Measurements from ENCODE around the gene SLC39A1. TPM values are rescaled to one million over a fixed set of nuclear protein-coding genes. Genes with fewer than 3 reads are reported as not detected.

SLC39A1 gene
- total RNA-seq, 2 experiments from 2014 or later = 40.3 to 42.2 TPM

GRCh38 chr1:153967107-153967999 lies 4.0 kb upstream of the SLC39A1 start, which contains the start of gene CREB3L4:
CREB3L4 (plus strand) TSS chr1:153967902; CDS start chr1:153968526, 624 bp downstream.
- H3K9me3 Mint-ChIP-seq = no peaks in the 10 kb centered on the region
- peak within 1 kb of the TSS; percentile 94 for H3K27ac Mint-ChIP-seq
- H3K4me1 Mint-ChIP-seq (ENCODE audit: low read depth) = peaks cover 32% of the 10 kb centered on the region
- CTCF ChIA-PET = interaction anchor here (0.8 to 6.7 kb wide), 13 partner anchors 9 to 533 kb away, joined by 3 to 56 read pairs (median 3); partner anchors contain the start of genes CRTC2, DENND4B, GATAD2B and JTB
- no peaks in the 10 kb centered on the region for H3K27me3 Mint-ChIP-seq
- POLR2A ChIA-PET = interaction anchor here (1.0 to 13.9 kb wide), 13 partner anchors 8 to 333 kb away, joined by 3 to 237 read pairs (median 12); partner anchors contain the start of genes CRTC2, DENND4B, GATAD2B and JTB
- peak; percentile 88 for ATAC-seq
- peak within 1 kb of the TSS; percentile 99 for H3K4me3 Mint-ChIP-seq
- DNase-seq = peak; percentile 94
- intact Hi-C loops (cut with micrococcal nuclease) = no loop called here
- peaks cover 14% of the 10 kb centered on the region for H3K36me3 Mint-ChIP-seq (ENCODE audit: low read depth)
- TF ChIP-seq CTCF (IDR thresholded peaks at IDR 0.05) = peak; percentile 18

GRCh38 chr1:153963850-153964331 lies 554 bp upstream of the SLC39A1 start:
- Mint-ChIP-seq H3K4me1 (ENCODE audit: low read depth) (peaks cover 48% of the 10 kb centered on the region), H3K4me3 (peak overlapping the region; percentile 78), H3K27me3 (no peaks in the 10 kb centered on the region), H3K36me3 (ENCODE audit: low read depth) (peaks cover 22% of the 10 kb centered on the region), H3K9me3 (no peaks in the 10 kb centered on the region), H3K27ac (peak overlapping the region; percentile 92)
- intact Hi-C loops (cut with micrococcal nuclease) = no loop called here
- CTCF ChIA-PET = interaction anchor here (1.6 to 6.7 kb wide), 3 partner anchors 11 to 22 kb away, joined by 4 to 37 read pairs (median 22); partner anchors contain the start of genes DENND4B and RAB13
- no peak for TF ChIP-seq CTCF (IDR thresholded peaks at IDR 0.05)
- POLR2A ChIA-PET = interaction anchor here (0.9 to 7.4 kb wide), 5 partner anchors 11 to 284 kb away, joined by 3 to 138 read pairs (median 20); partner anchors contain the start of genes GATAD2B, JTB, RAB13 and RPS27
- DNase-seq = peak; percentile 33
- no peak for ATAC-seq

- no peak for ATAC-seq
- no peak for TF ChIP-seq CTCF (IDR thresholded peaks at IDR 0.05)
- ChIA-PET POLR2A (interaction anchor here (0.8 to 7.4 kb wide), 9 partner anchors 9 to 40 kb away, joined by 3 to 138 read pairs (median 5); partner anchors contain the start of genes DENND4B, GATAD2B, JTB and RAB13), CTCF (interaction anchor here (1.4 to 6.7 kb wide), 3 partner anchors 15 to 24 kb away, joined by 3 to 37 read pairs (median 22); partner anchors contain the start of genes DENND4B, JTB and RAB13)
- no peak for DNase-seq
- Mint-ChIP-seq H3K9me3 (no peaks in the 10 kb centered on the region), H3K27me3 (no peaks in the 10 kb centered on the region), H3K4me3 (peak overlapping the region; percentile 78), H3K36me3 (ENCODE audit: low read depth) (peaks cover 22% of the 10 kb centered on the region), H3K27ac (peak overlapping the region; percentile 92), H3K4me1 (ENCODE audit: low read depth) (peaks cover 42% of the 10 kb centered on the region)
- intact Hi-C loops (cut with micrococcal nuclease) = no loop called here
Observed at GRCh38 chr1:153962088-153963029, 978 bp downstream of the SLC39A1 start.

- TF ChIP-seq CTCF (IDR thresholded peaks at IDR 0.05) = no peak
- no peaks in the 10 kb centered on the region for H3K9me3 Mint-ChIP-seq
Observed at GRCh38 chr1:153961421-153961820, 1.9 kb downstream of the SLC39A1 start.

More at GRCh38 chr1:153961421-153961820, 1.9 kb downstream of the SLC39A1 start:
- ChIA-PET POLR2A (interaction anchor here (0.6 to 1.2 kb wide), 2 partner anchors 16 to 163 kb away, joined by 3 to 4 read pairs; no protein-coding TSS in a partner anchor), CTCF (interaction anchor here (6.7 kb wide), 1 partner anchor 15 kb away, joined by 37 read pairs; the partner anchor contains the start of gene DENND4B)
- H3K4me3 Mint-ChIP-seq = peak overlapping the region; percentile 78
- ATAC-seq = no peak
- H3K27ac Mint-ChIP-seq = peak overlapping the region; percentile 47
- intact Hi-C loops (cut with micrococcal nuclease) = no loop called here
- no peaks in the 10 kb centered on the region for H3K27me3 Mint-ChIP-seq
- DNase-seq = no peak
- peaks cover 20% of the 10 kb centered on the region for H3K36me3 Mint-ChIP-seq (ENCODE audit: low read depth)
- peaks cover 45% of the 10 kb centered on the region for H3K4me1 Mint-ChIP-seq (ENCODE audit: low read depth)
